K562 (cell line): ENCODE measurements around the gene WASF2. TPM values are rescaled to one million over a fixed set of nuclear protein-coding genes. Genes with fewer than 3 reads are reported as not detected.

Source experiments
- CEBPG ChIP-seq, 3 experiments: fragments of 200-800 bp in 1 of 3; sonication (Bioruptor generic) in 1 of 3; sonication (generic) in 1 of 3; formaldehyde crosslinking in 1 of 3; IDR thresholded peaks in 2 of 3; conservative IDR thresholded peaks in 1 of 3; 2 replicates each; pipeline versions ENCODE4 v1.6.1 to v1.8.0; 2016 to 2022; ENCODE audit warnings: missing compliant biosample characterization in 2 of 3, missing genetic modification characterization in 2 of 3, mild to moderate bottlenecking in 1 of 3, missing genetic modification reagents in 1 of 3
- CHAMP1 ChIP-seq: fragments of 450-650 bp; IDR thresholded peaks from 2 replicates; pipeline ENCODE4 v1.6.1; 2016; ENCODE audit warnings: mild to moderate bottlenecking
- CHD1 ChIP-seq: fragments of 200-600 bp; sonication (generic); IDR thresholded peaks from one replicate; pipeline ENCODE4 v1.6.1; 2012; ENCODE audit warnings: mild to moderate bottlenecking, moderate library complexity, low read length, inconsistent platforms
- DACH1 ChIP-seq: fragments of 450-650 bp; IDR thresholded peaks from 2 replicates; pipeline ENCODE4 v1.6.1; 2018; ENCODE audit not compliant: partially characterized antibody
- FOXK2 ChIP-seq, 2 experiments: fragments of 450-650 bp; IDR thresholded peaks in 1 of 2; conservative IDR thresholded peaks in 1 of 2; 2 replicates each; pipeline ENCODE4 v1.6.1; 2016; ENCODE audit warnings: low read depth in 2 of 2, mild to moderate bottlenecking in 1 of 2
- HINFP ChIP-seq: fragments of 450-650 bp; conservative IDR thresholded peaks from 2 replicates; pipeline ENCODE4 v1.6.1; 2016; ENCODE audit warnings: missing genetic modification characterization, low read depth, mild to moderate bottlenecking, control low read depth, missing compliant biosample characterization
- IRF2 ChIP-seq: sonication (generic); formaldehyde crosslinking; IDR thresholded peaks from 2 replicates; pipeline ENCODE4 v1.8.1; 2022; ENCODE audit warnings: mild to moderate bottlenecking, missing genetic modification reagents
- RBM14 ChIP-seq: fragments of 200-400 bp; formaldehyde crosslinking; IDR thresholded peaks from 2 replicates; pipeline ENCODE4 v1.6.1; 2018; ENCODE audit warnings: low read depth, mild to moderate bottlenecking, low read length, moderate library complexity, borderline replicate concordance; ENCODE audit not compliant: insufficient read depth
- RBM39 ChIP-seq: fragments of 200-400 bp; formaldehyde crosslinking; optimal IDR thresholded peaks from 2 replicates; pipeline ENCODE3; 2018; ENCODE audit warnings: low read depth, low read length
- SAFB ChIP-seq: fragments of 200-400 bp; formaldehyde crosslinking; IDR thresholded peaks from 2 replicates; pipeline ENCODE4 v1.6.1; 2017; ENCODE audit warnings: low read depth, low read length, borderline replicate concordance
- TCF3 ChIP-seq: sonication (generic); formaldehyde crosslinking; IDR thresholded peaks from 2 replicates; pipeline ENCODE4 v1.4.0; 2020; ENCODE audit warnings: mild to moderate bottlenecking, missing genetic modification reagents
- TRIM24 ChIP-seq, 2 experiments: fragments of 450-650 bp; IDR thresholded peaks; 2 replicates each; pipeline ENCODE4 v1.6.1; 2016
- ZBTB49 ChIP-seq: sonication (generic); formaldehyde crosslinking; IDR thresholded peaks from 2 replicates; pipeline ENCODE4 v1.8.0; 2022; ENCODE audit warnings: missing genetic modification reagents, mild to moderate bottlenecking, borderline replicate concordance
- ZNF197 ChIP-seq: fragments of 200-800 bp; sonication (Bioruptor generic); IDR thresholded peaks from 2 replicates; pipeline ENCODE4 v1.6.1; 2016; ENCODE audit warnings: low read depth, missing genetic modification characterization, missing compliant biosample characterization
- ZNF395 ChIP-seq: fragments of 200-800 bp; sonication (Bioruptor generic); IDR thresholded peaks from 2 replicates; pipeline ENCODE4 v1.6.1; 2017; ENCODE audit warnings: missing genetic modification characterization, missing compliant biosample characterization
- ZNF41 ChIP-seq: fragments of 250-450 bp; sonication (Bioruptor Pico); conservative IDR thresholded peaks from 2 replicates; pipeline ENCODE4 v1.4.0; 2020; ENCODE audit warnings: mild to moderate bottlenecking
- ZNF707 ChIP-seq: fragments of 250-450 bp; sonication (Bioruptor Pico); conservative IDR thresholded peaks from 2 replicates; pipeline ENCODE4 v1.8.0; 2022; ENCODE audit warnings: inconsistent platforms, mild to moderate bottlenecking, moderate library complexity
- ZNF717 ChIP-seq: fragments of 250-450 bp; sonication (Bioruptor Pico); IDR thresholded peaks from 2 replicates; pipeline ENCODE4 v1.5.0; 2021
- ZNF785 ChIP-seq: fragments of 250-450 bp; sonication (Bioruptor Pico); IDR thresholded peaks from 2 replicates; pipeline ENCODE4 v1.4.0; 2020; ENCODE audit warnings: mild to moderate bottlenecking
- polyA plus RNA-seq, 8 experiments: library from polyadenylated mRNA; depleted of rRNA in 4 of 8; stranded (reverse) in 5 of 8; unstranded in 3 of 8; fragments of >200 nt; fragmentation: Nextera tagmentation in 2 of 8; fragmentation: Illumina TruSeq in 1 of 8; extraction: Ambion mirVana in 2 of 8; extraction: Trizol in 1 of 8; gene quantifications; 2 replicates each; pipeline versions ENCODE4 v1.2.1 to v1.2.3, GENCODE V29; 2011 to 2014; ENCODE audit warnings: inconsistent platforms in 1 of 8, missing spikeins in 1 of 8
- total RNA-seq, 7 experiments: library from RNA; depleted of rRNA in 6 of 7; stranded (reverse); fragments of >200 nt in 6 of 7; fragmentation: Illumina TruSeq in 2 of 7; extraction: Trizol in 2 of 7; gene quantifications; 2 replicates each; pipeline versions ENCODE4 v1.2.1 to v1.2.3, GENCODE V29; 2011 to 2021; ENCODE audit warnings: low replicate concordance in 1 of 7

Gene WASF2
- total and polyA plus RNA-seq, 9 of the 15 experiments (the other 6 are each of a cell fraction or from before 2014, with no cell fraction given), result 8.2 to 163 (median 31.2) TPM

GRCh38 chr1:27489973-27490741 is at the start of gene WASF2 (continued):
- TF ChIP-seq ZNF785 (CRISPR knock-in tag) (no peak), FOXK2 (conservative IDR thresholded peaks at IDR 0.05 in 1 of 2, IDR thresholded peaks at IDR 0.05 in 1 of 2; ENCODE audit: low read depth in 2 of 2) (peak; percentile 98 to 100), ZNF395 (CRISPR knock-in tag) (peak; percentile 75; the same call in 1 of the 2 replicates), IRF2 (CRISPR knock-in tag) (no peak), HINFP (tag) (no peak), ZNF707 (CRISPR knock-in tag) (no peak), TRIM24 (IDR thresholded peaks at IDR 0.05) (peak in 1 of 2 experiments; percentile 70; a peak in 1 of 4 replicates), DACH1 (no peak), RBM39 (no peak), CHD1 (no peak), ZNF197 (CRISPR knock-in tag) (0 out of 2 replicates have a peak, but pooled peaks have one; percentile 30), SAFB (no peak), CHAMP1 (peak; percentile 94), TCF3 (CRISPR knock-in tag) (peak; percentile 33; the same call in 1 of the 2 replicates), ZBTB49 (CRISPR knock-in tag) (no peak), ZNF41 (CRISPR knock-in tag) (no peak), CEBPG (CRISPR knock-in tag; IDR thresholded peaks at IDR 0.05) (no peak), CEBPG (tag; conservative IDR thresholded peaks at IDR 0.05 in 1 of 2, IDR thresholded peaks at IDR 0.05 in 1 of 2) (peak in 1 of 2 experiments; percentile 32; a peak in 1 of 4 replicates), RBM14 (no peak), ZNF717 (CRISPR knock-in tag) (no peak)
